GM18505 (cell line): ENCODE measurements around the gene LTB4R2.

Source experiments
- ATAC-seq: cut with Tn5 transposase; IDR thresholded peaks from one replicate; pipeline ENCODE4 v1.9.1; 2021; ENCODE audit not compliant: unreplicated experiment
- POLR2A ChIP-seq: IDR thresholded peaks from 4 replicates; pipeline ENCODE4 v1.6.1; 2011; ENCODE audit warnings: borderline replicate concordance; ENCODE audit not compliant: insufficient read depth, insufficient read length; ENCODE audit errors: extremely low read depth

Gene LTB4R2

DNA sequence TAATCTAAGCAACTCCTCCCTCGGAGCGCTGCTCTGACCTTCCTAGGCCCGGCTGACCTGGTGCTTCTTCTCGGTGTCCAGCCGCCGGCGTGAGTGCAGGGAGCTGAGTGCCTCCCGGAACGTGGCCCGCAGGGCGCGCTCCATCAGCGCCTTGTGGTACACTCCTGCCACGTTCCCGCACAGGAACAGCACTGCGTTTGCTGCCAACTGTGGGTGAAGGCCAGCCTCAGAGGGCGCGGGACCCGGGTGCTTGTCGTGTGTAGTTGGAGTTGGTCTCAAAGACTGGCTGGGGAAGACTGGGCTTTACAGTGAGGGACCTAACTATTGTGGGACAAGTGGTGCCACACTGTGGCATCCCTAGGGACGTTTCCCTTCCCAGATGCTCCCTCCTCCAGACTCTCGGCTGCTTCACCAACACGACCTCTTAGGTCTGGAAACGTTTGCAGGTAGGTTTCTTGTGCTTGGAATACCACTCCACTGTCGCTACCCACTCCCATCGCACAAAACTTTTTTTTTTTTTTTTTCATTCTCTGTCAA is 21.9 kb downstream of the LTB4R2 start:
- no peak for TF ChIP-seq POLR2A
- no peak for ATAC-seq

DNA sequence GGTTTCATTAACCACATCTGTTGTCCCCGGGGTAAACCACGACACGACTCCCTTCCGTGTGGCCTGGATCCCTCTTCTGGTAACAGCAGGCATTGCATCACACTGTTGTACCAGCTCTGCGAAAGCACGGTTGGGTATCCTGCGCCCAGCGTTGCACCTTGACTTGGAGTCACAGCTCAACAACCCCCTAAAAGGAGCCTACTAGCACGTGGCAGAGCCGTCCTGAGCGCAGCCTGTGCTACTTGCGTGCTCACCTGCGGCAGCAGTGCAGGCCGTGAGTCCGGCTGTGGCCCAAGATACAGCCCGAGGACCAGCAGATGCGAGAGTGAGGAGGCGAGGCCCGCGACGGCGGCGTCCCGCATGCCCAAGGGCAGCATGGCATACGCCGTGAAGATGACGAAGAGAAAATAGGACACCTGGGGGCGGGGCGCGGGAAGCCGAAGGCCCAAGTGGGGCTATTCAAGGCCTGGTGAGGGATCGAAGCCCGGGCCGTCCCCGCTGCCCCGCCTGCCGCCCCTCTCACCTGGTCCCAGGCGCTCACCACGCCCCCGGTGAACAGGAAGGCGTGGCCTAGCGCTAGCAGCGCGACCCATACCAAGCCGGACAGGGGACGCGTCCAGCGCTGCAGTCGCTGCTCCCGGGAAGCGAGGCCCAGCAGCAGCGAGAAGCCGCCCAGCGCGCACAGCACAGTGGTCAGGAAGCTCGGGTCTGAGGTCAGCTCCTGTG is 22.5 kb downstream of the LTB4R2 start:
- TF ChIP-seq POLR2A: no peak
- peak; percentile 75 for ATAC-seq

DNA sequence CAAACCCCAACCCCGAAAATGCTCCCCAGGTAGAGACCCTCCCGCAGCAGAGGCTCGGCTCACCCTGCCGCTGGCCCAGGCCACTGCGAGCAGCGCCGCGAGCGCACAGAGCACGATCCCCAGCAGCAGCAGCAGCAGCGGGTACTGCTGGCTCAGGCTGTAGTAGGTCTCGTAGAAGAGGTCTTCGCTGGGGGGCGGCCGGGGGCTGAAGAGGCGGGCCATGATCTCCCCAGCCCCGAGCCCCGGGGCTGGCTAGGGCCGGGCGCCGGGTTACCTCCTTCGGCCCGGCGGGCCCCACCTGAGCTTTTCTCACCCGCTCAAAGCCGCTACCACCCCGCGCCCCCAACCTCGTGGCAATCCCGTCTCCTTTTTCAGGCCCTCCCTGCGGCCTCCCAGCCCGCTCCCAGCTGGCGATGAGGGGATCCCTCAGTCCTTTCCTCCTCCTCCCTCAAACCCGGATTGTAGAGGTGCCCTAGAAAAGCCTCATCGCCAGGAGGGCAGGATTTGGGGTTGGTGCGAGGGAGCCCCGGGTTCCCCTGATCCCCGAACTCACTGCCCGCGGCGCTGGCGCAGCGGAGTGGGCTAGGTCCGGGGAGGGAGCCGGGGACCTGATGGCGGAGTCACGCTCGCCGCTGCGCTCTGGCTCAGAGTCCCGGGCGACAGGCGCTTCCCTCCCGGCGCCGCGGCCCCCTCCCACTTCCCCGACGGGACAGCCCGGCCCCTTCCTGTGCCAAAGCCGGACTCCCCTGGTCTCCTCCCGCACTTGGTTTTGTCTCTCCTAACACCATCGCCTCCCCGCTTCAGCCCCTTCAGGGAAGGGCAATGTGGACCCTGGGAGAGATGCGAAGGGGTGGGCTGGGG is 24.7 kb downstream of the LTB4R2 start, which contains the start of gene ADCY4:
Gene ADCY4, minus strand, starts transcription at position 641 of the 861 bp plus-strand sequence. Its CDS starts 419 bp downstream, at position 222.
- no peak for ATAC-seq
- no peak for TF ChIP-seq POLR2A

DNA sequence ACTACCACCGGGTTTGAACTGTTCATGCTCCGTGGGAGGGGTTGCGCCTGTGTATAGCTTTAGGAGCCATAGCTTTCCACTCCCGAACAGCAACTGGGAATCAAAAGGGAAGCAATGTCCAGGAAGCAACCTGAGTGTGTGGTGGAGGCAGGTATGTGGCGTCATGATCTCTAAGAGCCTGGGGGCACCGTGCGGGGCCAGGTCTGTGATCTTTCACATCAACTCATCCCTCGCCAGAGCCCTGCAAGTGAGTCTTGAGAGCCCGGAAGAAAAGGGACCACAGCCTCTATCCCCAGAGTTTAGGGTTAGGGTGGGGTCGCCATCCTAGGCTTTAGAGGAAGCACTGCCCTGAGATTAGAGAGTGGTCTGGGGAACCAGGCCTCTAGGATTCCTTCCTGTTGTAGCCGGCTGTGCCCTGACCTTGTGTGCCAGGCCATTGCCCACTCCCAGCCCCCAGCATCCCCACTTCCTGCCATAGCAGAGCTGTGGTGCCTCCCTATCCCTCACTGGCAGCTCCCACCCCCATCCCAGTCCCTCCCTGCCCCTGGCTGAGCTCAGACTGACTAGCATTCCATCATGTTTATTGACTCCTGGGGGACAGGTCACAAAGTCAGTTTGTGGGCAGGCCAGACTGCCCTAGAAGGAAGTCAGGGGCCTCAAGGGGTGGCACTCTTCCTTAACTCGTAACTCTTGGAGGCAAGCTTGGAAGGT is 25.7 kb downstream of the LTB4R2 start:
- no peak for TF ChIP-seq POLR2A
- ATAC-seq: no peak

DNA sequence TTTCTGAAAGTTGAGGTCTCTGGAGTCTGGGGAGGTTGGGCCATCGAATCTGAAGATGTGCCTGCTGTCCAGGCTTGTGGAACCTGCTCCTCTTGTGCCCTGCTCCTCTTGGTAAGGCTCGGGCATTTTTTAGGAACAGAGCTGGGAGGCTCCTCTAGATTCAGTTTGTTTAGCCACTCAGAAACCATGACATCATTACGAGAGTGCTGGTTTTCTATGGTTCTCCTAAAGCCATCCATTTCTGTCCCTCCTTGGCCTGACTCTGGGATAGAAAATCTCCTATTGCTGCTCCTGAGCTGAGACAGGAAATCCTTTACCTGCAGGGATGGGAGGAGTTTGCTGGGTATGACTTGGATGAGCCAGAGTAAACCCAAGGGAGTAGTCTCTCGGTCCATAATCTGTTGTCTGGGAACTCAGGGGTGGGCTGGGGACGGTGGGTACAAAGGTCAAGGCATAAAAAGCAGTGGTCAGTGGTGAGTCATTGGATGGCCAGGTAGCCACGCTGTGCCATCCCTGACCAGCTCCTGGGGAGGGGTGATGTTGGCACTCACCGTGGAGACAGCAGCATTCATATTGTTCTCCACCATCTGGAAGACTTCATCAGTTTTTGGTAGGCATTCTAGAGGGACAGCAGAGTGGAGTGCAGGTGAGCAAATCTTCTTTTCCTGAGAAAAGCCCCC is 27.3 kb downstream of the LTB4R2 start:
- no peak for ATAC-seq
- no peak for TF ChIP-seq POLR2A

DNA sequence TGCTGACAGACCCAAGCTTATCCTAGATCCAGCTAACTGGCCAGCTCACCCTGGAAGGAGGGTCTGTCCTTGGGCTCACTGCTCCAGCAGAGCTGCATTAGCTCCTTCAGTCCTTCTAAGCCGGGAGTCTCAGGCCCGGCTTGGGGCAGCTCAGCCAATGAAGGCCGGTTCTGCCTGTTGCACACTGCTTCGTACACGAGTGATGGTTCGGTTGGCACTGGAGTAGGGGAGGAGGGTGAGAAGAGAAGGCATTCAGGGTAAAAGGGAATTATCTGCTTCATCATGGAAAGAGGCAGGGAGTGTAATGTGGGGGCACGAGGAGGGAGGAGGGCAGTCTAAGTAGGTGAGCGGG is 27.9 kb downstream of the LTB4R2 start:
- no peak for ATAC-seq
- TF ChIP-seq POLR2A: no peak

DNA sequence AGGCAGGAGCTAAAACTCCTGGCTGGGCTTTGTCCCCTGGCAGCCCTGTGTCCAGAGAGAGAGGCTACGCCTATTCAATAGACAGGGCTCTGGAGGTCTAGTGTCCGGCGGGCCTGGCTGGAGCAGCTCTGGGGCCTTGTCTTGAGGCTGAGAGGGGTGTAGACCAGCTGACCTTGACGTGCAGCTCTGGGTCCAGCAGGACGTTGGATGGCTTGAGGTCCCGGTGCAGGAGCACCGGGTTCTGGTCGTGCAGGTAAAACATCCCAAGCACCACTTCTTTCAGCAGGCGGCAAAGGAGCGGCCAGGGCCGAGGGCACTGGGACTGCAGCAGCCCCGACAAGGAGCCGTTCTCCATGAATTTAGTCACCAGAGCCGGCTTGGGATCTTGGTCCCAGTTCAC is 28.9 kb downstream of the LTB4R2 start:
- ATAC-seq: no peak

DNA sequence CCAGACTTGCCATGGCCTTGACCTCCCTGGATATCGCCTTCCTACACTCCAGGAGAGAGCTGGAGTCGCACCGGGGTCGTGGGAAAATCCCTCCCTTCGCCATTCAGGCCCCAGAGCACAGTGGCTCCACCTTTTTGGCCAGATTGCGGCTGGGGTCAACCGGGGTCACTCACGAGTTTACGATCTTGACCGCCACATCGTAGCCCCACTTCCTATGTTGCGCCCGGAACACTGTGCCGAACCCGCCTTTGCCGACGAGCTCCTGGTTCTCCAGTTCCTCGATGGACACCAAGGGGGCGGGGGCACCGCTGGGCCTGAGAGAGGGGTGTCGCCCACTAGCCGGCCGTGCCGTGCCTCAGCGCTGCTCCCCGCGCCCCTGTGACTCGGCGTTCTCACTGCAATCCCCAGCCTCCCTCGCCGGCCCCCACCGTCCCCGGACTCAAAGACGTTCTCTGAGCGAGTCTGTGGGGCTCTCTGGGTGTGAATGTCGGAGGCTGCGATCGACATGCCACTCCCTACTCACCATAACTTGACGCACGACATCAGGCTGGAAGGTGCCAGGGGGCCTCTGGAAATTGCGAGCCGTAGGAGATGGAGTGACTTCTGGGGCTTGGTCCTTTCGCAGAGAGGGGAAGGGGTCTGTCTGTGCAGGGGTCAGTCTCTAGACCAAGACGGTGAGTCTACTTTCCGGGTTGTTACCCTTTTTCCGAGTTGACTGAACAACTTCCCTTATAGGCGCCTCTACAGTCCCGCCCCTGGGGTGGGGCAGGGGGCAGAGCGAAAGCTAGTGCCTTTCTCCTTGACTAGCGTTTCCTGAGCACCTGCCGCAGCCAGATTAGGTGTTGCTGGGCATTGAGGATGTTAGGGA is 29.6 kb downstream of the LTB4R2 start, which contains the start of gene RIPK3:
Gene RIPK3, minus strand, starts transcription at position 708 of the 868 bp plus-strand sequence. Its CDS starts 165 bp downstream, at position 543.
- peak; percentile 73 for TF ChIP-seq POLR2A
- peak; percentile 82 for ATAC-seq

More for the DNA sequence above, 28.9 kb downstream of the LTB4R2 start:
- no peak for TF ChIP-seq POLR2A

DNA sequence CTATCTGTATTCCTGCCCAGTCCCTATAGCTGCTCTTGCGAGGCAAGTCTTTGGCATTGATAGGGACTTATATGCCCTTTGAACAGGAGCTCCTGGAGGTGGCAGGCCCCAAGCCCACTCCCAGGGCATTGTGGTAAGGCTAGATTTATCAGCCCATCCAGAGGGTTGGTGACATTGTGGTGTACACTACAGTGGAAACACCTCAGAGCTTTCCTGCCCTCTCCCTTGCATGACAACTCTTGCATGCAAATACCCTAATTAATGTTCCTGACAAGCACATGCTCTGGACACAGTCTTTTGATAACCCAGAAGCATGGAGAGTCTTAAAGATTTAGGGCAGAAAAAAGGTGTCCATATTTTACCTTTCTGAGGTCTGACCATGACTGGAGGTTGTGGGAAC is 30.7 kb downstream of the LTB4R2 start:
- no peak for ATAC-seq
- no peak for TF ChIP-seq POLR2A

DNA sequence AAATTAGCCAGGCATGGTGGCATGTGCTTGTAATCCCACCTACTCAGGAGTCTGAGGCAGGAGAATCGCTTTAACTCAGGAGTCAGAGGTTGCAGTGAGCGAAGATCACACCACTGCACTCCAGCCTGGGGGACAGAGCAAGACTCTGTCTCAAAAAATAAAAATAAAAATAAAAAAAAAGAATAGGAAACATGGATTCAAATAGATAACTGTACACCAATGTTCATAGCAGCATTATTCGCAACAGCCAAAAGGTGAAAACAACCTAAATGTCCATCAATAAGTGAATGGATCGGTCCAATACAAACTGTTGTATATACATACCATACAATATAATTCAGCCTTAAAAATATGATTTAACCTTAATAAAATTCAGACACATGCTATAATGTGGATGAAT is 32.9 kb downstream of the LTB4R2 start:
- no peak for ATAC-seq
- TF ChIP-seq POLR2A: no peak

DNA sequence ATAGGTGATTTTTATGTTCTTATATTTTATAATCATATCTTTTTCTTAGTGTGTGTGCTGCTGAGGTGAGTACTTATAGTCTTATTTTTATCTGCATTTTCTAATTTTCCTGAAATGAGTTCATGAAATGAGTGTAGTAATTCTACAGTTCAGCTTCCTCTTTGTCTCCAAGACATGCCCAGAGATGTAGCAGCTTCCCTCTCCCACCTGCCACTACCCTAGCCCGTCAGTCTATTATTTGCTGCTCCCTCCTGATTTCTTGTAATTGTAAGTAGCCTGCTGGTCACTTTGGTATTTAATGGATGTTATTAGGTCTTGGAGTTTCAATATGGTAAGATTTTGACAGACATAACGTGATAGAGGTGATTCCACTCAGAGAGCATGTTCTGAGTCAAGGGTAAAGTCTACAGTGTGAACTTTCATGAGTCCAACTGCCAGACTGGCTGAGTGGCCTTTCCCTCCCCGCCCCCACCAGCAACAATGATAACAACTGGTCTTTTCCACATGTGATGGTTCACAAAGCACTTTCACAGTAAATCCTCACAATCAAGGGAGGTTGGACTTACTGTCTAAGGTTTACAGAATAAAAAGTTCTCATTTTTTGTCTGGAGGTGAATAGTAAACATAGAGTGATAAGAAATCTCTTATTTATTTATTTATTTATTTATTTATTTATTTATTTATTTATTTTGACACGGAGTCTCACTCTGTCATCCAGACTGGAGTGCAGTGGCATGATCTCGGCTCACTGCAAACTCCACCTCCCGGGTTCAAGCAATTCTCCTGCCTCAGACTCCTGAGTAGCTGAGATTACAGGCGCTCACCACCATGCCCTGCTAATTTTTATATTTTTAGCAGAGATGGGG is 34.1 kb downstream of the LTB4R2 start:
- no peak for TF ChIP-seq POLR2A
- no peak for ATAC-seq
